ENCODE results near the gene WNT11.
"Not testable (repeated sequence)": the region's sequence is repeated elsewhere in the genome, so short reads cannot be mapped to it uniquely, and the experiment has no call there.

The WNT11 gene

DNA sequence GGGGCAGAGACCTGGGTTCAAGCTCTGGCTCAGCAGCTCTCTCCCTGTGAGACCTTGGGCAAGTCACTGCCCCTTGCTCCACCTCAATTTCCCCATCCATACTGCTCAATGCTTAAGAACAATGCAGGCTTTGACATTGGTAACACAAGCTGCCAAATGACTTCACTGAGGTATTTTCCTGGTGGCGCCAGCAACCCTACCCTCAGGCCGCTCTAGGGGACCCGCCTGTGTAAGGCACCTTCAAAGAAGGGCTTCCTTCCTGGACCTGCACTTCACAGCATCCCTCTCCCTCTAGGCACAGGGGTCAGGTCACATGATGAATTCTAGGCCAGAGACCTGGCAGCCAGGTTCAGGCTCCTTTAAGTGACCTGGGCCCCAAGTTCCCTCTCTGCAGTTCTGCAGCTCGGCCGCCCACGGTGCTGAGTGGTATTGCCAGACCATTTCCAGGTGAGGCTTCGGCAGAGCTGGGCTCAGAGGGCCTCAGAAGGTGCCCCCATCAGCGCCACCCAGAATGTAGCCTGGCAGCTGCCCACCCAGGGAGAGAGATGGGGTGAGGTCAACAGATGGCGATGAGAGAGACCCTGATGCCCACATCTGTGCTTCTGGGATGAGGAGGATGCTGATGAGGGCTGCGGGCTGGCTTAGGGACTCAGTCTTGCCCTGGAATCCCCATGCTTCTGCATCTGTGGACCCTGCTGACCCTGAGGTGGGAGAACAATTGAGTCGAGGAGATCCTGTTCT lies 4.5 kb downstream of the WNT11 start:
- no peak for DNase-seq (ENCODE audit: low read depth in 2 of 2)

DNA sequence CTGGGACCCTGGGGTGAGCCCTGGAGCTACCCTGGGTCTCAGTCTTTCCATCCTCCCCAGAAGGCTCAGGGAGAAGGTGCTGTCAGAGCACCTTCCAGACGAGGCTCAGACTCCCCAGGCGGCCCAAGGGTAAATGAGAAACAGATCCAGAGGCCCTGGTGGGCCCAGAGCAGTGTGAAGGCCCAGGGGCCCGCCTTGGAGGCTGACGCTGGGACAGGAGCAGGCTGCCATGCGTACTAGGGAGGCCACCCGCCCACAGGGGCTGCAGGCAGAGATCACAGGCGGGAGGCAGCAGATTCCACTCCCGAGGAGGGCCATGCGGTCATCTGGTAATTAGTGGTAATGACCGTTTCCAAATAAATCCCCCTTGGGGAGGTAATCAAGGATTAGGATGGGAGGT lies 5.2 kb downstream of the WNT11 start:
- no peak for DNase-seq (ENCODE audit: low read depth in 2 of 2)

DNA sequence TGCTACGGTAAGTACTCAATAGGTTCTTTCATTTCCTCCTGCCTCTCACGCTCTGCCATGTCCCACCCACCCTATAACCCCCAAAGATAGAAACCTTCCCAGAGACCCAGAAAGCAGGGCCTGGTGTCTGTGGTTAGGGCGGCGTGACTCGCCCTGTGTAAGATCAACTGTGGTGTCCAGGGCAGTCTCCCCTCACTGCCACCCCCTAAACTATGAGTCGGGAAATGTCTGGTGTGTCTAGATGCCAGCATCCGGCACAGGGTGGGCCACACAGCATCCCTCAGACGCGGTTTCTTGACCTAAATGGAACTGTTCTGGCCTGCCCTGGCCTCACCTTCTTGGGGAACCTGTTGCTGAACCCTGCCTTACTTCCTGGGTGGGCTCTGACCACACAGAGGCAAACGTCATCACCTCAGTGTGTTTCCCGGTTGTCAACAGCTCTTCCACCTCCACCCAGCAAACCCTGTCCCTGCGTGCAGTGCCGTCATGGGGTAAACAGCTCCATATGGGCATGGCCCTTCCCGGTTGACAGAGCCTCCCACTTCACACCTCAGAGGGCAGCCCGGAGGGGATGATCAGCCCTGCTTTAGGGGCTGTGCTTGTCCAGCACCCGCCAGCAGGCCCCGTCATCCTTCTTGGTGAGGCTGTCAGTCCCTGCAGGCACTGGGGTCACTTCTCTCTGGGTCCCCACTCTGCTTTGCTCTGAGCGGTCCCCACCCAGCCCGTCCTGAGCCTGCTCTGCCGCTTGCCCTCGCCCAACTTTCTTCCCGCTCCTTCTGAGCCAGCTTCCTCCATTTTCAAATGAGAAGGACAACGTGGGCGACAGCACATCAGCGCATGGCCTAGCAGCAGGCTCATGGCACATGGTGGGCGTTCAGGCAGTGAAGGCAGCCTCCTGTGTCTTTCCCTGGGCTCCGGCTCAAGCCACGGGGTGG lies 6.0 kb downstream of the WNT11 start:
- no peak for DNase-seq (ENCODE audit: low read depth in 2 of 2)

DNA sequence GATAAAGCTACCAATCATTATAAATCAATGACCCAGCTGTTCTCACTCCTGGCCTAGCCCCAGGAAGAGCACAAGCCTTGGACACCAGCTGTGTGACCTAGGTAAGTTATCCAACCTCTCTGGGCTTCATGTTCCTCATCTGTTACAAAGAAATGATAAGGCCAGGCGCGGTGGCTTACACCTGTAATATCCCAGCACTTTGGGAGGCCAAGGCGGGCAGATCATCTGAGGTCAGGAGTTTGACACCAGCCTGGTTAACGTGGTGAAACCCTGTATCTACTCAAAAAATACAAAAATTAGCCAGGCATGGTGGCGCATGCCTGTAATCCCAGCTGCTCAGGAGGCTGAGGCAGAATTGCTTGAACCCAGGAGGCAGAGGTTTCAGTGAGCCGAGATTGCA lies 7.6 kb downstream of the WNT11 start:
- not testable (repeated sequence) for DNase-seq (ENCODE audit: low read depth in 2 of 2)

DNA sequence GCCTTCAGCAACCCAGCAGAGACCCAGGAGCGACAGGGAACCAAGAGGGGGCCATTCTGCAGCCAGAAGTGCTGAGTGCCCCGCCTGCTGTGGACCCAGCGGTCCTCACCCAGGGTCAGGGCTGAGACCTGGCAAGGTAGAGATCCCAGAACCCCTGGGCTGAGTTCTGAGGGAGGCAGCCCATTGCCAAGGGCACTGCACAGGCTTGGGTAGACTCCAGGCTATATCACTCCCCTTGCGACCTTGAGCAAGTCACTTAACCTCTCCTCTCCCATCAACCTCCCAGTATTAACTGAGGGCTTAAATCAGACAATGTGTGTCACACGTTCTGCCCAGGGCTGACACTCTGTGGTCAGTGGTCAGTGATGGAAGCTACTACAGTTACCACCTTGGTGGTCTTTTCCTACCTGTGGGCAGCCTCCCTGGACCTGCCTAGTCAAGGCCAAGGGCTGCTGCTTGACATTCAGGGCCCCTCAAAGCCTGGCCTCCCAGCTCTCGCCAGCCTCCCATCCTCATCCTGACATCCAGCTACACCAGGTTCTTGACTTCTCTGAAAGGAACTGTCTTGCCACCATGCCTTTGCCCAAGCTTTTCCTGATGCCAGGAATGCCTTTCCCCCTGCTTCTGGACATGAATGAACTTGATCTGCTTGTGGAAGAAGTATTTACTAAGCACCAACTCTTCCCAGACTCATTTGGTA lies 8.2 kb downstream of the WNT11 start:
- DNase-seq (ENCODE audit: low read depth in 2 of 2): no peak

DNA sequence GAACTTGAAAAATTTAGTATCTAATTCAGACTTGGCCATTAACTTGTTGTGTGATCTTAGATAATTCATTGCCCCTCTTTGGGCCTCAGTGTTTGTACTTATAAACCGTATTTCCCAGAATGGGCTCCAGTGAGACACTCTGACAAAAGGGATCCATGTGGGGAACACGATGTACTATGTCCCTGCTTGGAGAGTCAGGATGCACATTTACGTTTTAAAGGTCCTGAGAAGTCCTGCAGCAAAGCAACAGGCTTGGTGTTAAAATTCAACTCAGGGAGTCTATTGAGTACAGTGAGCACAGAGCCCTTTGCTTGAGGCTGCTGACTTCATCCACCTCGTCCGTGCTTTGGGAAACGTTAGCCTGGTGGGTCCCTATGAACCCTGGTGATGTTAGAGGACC lies 9.0 kb downstream of the WNT11 start:
- no peak for DNase-seq (ENCODE audit: low read depth in 2 of 2)

DNA sequence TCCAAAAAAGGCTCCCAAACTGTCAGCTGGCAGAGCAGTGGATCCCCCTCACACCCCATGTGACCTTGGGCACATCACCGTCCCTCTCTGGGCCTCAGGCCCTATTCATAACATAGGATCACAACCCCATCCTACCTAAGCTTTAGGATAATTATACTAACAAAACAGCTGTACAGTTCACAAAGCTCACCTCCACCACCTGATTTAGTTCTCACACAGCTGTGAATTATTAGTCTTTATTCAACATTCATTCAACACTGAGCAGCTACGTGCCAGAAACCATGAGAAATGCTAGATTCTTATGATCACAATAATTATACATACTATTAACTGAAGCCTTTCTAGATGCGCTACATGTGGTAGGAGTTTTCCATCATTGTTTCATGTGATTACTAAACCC lies 9.5 kb downstream of the WNT11 start:
- no peak for DNase-seq (ENCODE audit: low read depth in 2 of 2)

DNA sequence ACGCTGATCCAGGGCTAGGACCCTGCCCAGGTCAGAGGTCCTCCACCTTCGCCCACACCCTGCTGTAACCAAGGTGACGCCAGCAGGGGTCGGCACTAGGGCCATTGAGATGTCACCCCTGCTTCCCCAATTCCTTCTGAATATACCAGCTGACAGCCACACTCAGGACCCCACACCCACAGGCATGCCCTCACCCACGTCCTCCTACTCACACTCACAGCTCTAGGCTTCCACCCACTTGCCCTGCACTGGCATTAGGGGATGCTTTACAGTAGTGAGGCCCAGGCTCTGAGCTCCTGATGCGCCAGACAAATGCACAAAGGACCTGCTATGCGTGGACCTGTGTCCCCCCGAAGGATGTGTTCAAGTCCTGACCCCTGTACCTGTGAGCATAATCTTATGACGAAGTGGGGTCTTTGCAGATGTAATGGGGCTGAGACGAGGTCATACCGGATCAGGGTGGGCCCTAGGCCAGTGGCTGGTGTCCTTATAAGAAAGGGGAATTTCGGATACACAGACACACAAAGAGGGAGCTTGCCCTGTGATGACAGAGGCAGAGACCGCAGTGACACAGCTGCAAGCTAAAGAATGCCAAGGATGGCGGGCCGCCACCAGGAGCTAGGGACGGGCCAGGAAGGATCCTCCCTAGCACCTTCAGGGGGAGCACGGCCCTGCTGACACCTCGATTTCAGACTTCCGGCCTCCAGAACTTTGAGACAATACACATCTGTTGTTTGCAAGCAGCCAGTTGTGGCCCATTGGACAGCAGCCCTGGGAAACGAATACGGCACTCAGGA lies 11.2 kb downstream of the WNT11 start:
- no peak for DNase-seq (ENCODE audit: low read depth in 2 of 2)

DNA sequence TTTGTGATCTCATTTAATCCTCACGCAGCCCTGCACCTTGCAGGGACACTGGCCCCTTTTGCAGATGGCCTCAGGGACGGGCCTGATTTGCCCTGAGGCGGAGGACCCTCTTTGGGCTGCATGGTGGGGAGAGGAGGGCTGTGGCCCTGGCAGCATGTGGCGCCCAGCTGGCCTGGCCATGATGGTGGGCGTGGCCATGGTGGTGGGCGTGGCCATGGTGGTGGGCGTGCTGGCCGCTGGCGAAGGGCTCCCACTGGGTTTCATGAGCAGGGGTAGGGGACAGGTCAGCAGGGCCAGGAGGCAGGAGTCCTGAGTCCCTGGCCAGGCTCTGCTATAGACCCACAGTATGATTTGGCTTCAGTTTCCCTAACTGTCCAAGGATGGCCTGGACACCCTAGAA lies 13.1 kb downstream of the WNT11 start:
- DNase-seq (ENCODE audit: low read depth in 2 of 2): no peak

DNA sequence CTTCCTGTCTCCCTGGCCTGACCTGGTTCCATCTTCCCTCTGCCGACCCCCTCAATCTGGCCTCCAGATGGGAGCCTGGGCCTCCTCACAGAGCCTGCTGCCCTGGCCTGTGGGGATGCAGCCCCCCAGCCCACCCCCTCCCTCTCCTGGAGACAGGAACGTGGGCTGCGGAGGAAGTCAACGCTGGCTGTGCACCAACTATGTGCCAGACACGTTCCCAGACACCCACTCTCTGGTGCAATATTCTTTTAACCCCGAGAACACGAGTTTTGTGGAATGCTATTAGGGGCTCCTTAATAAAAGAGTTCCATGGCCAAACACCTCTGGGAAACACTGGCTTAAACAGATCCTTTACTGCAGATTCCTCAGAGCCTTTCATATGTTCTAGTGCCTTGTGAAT lies 15.9 kb downstream of the WNT11 start:
- DNase-seq (ENCODE audit: low read depth in 2 of 2): no peak

DNA sequence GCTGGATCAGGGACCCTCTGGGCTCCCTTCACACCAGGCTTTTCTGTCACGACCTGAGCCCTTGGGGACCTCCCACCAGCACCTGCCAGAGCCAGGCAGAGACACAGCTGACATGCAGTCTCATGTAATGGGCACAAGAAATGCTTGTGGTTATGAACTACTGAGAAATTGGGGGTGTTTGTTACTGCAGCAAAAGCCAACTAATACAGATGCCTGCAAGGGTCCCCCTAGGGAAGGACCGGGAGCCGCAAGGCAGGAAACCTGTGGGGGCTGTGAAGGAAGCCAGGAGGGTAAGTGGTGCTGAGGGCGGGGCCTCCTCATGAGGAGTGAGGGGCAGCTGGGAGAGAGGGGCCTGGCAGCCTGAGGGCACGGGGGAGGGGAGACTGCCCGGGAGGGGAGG lies 16.6 kb downstream of the WNT11 start:
- DNase-seq (ENCODE audit: low read depth in 2 of 2): no peak

DNA sequence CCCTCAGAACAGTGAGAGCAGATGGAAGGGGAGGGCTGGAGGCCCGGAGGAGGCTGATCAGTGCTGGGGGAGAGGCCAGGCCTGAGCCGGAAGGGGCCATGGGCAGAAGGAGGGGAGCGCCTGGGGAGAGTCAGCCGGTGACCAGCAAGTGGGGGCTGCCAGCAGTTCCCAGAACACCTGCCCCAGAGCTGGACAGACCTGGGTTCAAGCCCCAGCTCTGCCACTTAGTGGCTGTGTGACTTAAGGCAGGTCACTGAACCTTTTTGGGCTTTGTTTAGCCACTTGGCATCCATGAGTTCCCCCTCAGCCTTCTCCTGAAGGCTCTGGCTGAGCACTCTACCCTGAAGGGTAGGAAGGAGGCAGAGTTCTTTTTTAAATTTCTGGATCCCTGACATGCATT lies 17.4 kb downstream of the WNT11 start:
- DNase-seq (ENCODE audit: low read depth in 2 of 2): no peak

DNA sequence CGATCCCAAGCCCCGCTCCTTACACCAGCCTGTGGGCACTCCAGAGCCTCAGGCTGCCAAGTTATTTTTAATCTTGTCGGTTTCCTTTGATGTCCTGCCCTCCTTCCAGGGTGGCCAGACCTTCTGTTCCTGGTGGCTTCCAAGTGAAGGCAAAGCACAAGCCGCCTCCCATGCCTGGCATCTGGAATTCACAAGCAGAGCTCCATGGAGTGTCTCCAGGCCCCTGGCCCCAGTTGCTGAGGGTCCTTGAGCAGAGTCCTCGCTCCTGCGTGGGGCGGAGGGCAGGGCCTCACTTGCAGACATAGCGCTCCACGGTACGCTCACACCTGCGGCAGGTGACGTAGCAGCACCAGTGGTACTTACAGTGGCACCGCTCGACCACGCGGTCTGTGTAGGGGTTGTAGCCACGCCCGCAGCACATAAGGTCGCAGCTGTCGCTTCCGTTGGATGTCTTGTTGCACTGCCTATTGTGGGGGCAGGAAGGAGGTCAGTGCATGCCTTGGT lies 19.5 kb downstream of the WNT11 start:
- no peak for DNase-seq (ENCODE audit: low read depth in 2 of 2)

DNA sequence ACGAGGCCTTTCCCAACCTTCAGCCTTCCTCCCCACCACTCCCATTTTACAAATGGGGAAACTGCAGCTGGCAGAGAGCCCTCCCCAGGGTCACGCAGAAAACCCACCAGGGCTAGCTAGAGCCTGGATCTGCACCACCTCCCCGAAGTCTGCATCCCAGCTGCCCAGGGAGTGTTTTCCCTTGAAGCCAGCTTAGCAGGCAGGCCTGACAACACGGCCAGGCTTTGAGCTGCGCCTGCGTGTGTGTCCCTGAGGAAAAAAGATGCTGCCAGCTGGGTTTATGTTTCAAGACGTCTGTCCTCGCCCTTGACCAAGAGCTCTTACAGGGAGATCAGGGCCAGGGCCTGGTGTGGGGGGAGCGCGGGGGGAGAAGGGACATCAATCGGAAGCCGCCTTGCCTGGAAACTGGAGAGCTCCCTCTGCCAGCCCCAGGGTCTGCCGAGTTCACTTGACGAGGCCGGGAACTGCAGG lies 20.3 kb downstream of the WNT11 start:
- DNase-seq (ENCODE audit: low read depth in 2 of 2): no peak

DNA sequence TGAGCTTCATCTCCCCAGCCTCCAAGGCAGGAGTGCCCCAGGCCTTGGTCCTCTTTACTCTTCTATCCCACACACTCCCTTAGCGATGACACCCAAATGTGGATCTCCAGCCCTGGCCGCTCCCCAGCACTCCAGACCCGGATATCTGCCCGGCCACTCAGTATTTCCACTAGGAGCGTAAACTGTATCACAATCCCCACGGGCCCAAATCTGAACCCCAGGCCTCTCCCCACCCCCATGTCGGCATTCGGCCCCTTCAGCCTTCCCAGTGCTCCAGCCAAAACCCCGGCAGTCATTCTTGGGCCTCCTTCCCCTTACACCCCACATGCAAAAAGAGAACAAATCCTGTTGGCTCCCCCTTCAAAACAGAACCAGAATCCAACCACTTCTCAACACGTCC lies 20.8 kb downstream of the WNT11 start:
- DNase-seq (ENCODE audit: low read depth in 2 of 2): no peak

DNA sequence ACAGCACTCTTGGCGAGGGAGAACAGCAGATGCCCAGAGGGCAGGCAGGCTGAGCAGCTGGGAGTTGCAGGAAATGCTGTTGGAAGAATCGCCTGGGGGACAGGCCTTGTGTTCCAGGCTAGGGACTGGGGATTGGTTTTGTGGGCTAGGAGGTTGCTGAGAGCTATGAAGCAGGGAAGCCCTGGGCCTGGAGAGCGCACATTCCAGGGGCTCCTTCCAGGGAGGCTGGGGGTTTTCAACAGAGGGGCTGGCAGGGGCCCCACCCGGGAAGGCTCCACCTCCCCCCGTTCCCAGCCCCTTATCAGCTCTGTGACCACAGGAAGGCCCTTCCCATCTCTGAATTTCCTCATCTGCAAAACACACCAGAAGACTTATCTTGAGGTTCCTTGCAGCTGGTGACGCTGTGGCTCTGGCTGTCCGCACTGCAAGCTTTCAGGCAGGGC lies 21.7 kb downstream of the WNT11 start:
- no peak for DNase-seq (ENCODE audit: low read depth in 2 of 2)

DNA sequence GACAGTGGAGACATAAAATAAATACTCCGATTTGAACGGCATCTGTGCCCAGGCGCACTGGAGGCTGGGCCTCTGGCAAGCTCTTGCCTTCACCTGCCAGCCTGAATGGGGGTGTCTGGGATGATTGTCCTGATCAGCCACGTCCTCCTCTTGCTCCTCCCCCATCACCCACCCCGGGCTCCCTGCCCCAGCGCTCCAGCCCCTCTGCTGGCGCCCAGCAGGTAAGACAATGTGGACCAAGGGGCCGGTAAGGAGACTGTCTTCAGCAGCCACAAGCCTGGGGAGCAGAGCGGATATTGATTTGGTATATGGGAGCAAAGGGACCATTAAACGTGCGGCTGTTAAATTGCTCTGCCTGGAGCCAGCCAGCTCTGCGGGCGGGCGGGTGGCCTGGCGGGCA lies 24.9 kb downstream of the WNT11 start:
- DNase-seq (ENCODE audit: low read depth in 2 of 2): no peak

DNA sequence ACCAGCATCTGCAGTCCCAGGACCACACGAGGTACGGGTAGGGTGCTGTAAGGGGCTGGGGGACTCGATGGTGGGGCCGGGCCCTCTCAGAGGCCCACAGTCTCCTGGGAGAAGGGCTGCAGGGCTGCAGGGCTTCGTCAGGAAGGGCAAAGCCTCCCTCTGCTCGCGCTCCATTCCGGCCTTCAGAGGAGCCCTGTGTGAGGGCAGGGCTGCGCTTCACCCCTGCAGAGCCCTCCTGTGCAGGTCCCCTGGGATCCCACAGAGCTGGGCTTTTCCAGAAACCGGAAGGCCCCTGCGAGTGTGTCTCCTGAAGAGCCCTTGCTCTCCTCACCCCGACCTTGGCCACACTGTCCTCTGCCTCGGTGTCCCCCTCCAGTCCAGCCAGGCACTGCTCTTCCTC lies 27.2 kb downstream of the WNT11 start:
- DNase-seq (ENCODE audit: low read depth in 2 of 2): no peak

DNA sequence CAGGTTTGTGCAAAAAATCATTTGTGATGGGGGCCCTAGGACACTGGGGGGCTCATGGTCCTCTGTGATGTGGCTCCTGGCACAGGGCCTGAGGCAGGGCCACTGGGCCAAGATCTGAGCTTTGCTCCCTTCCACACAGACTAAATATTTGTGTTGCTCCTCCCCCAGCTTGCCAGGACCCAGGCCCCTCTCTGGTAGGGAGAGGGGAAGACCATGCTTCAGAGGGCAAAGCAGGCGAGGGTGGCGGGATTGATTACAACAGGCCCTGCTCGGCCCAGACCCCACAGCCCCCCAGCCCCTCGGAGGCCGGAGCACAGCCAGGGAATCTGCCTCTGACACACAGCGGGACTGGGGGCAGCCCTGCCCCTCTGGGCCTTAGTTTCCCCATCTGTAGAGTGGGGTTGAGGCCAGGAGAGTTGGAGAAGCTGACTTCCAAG lies 29.0 kb downstream of the WNT11 start:
- DNase-seq (ENCODE audit: low read depth in 2 of 2): no peak

DNA sequence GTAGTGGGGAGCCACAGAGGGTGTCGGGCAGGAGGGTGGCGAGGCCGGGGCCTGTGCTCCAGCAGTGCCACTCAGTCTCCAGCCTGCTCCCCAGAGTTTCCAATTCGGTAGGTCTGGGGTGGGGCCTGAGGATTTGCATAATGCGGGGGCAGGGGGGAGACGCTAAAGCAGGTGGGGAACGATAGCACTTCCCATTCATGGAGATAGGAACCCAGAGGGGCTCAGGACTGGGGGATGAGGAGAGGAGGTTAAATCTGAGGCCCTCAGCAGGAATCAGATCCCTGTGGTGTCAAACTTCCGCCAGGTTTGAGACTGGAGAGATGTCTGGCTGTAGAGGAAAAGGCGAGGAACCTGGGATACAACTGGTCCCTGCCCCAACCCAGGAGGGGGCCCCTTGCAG lies 29.8 kb downstream of the WNT11 start:
- DNase-seq (ENCODE audit: low read depth in 2 of 2): no peak

DNA sequence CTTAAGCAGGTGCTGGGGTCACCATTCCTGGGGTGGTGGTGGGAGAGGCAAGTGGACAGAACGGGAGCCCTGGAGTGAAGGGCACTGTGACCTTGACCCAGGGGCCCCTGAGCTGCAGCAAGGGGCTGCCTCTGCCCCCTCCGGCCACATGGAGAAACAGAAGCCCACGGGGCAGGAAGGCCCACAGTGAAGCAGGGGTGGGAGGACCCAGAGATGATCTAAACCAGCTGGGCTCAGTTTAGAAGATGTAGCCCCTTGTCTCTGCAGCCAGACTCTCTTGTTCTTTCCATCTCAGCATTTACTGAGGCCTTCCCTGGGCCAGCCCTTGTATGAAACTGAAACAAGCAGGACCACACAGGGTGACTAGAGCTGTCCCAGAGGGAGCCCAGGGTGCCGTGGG lies 30.5 kb downstream of the WNT11 start:
- DNase-seq (ENCODE audit: low read depth in 2 of 2): no peak
